GM21737 (cell line): ENCODE results near the gene SYNDIG1.

ENCODE experiments used
- ATAC-seq: cut with Tn5 transposase; IDR thresholded peaks from one replicate; pipeline ENCODE4 v1.9.1; 2021; ENCODE audit warnings: mild to moderate bottlenecking, moderate library complexity; ENCODE audit not compliant: unreplicated experiment

The SYNDIG1 gene

DNA sequence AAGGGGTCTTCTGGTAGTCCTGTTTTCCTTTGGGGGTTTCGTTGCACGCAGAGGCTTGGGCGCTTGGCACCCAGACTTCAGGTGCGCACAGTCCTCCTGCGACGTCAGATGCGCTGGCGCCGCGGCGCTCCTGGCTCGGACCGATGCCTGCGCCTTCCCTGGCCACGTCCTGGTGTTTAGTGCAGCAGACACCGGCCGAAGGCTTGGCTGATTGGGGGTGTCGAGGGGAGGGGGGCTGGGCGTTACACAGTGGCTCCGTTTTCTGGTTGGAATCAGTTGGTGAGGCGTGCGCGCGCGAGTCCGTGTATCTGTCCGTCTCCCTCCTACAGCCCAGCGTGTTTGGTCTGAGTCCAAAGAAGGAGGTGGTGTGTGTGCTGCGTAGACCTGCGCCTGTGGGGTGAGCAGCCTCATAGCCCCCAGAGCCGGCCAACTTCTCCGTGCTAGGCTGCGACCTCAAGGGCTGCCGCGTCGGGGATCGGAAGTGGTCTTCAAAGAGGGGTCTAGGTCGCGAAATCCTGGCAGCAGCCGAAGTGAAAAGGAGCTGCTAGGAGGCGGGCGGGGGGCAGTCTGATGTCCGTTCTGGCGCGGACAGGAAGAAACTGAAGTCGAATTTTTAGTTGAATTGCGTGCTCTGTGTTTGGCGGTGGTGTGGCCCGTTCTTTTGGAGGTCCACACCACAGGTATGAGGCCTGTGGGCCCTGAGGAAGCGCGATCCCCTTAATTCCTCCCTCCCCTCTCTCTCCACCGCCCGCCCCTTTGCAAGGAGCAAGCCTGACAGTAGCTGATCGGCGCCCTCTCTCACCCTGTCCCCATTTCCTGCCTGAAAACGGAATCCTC lies 1.5 kb downstream of the SYNDIG1 start:
- no peak for ATAC-seq

DNA sequence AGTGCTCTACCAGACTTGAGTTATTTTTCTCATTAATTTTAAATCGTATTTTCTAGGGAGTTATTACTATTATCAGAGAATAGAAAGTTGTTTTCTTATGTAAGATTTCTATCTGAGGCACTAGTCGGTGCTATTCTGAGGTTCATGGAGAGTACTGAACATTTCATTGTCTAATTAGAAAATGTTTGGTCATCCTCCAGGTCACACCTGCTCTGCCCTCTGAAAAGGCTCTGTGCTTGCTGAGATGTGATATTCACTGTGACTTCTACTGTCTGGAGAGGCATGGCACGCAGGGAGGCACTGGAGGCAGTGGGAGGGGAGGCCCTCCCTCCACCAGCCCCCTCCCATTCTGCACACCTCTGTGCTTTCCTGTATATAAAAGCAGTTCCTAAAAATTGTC lies 3.0 kb downstream of the SYNDIG1 start:
- no peak for ATAC-seq

DNA sequence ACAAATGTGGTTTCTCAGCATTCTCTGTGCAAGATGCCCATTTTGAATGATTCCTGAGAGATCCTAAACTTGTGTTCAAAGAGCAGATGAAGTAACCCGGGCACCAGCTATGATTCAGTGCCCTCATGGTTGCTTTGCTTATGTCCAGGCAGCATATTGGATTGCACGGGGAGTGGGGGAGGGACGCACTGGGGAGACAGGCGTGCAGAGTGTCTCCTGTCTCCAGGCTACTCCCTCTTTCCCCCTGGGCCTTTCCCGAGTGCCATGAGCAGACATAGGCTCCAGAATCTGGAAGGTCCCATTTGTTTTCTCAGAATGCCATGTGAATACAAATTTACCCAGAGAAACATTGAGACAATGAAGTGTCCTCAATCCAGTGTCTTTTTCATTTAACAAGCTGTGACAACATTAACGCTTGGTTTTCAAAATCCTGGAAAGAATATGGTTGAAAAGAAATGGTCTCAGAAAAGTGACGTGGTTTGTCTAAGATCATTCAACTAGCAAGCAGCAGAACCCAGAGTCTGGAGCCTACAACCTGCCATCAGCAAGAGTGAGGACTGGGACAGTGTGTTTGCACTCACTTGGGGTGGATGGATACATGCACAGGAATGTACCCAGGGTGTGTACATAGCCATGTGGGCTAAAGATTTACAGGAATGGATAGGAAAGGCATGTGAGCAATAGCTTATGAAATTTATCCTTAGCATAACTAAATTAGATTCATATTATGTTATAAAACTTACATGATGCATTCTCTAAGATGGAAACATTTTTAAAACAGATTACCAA lies 4.2 kb downstream of the SYNDIG1 start:
- ATAC-seq, result no peak

DNA sequence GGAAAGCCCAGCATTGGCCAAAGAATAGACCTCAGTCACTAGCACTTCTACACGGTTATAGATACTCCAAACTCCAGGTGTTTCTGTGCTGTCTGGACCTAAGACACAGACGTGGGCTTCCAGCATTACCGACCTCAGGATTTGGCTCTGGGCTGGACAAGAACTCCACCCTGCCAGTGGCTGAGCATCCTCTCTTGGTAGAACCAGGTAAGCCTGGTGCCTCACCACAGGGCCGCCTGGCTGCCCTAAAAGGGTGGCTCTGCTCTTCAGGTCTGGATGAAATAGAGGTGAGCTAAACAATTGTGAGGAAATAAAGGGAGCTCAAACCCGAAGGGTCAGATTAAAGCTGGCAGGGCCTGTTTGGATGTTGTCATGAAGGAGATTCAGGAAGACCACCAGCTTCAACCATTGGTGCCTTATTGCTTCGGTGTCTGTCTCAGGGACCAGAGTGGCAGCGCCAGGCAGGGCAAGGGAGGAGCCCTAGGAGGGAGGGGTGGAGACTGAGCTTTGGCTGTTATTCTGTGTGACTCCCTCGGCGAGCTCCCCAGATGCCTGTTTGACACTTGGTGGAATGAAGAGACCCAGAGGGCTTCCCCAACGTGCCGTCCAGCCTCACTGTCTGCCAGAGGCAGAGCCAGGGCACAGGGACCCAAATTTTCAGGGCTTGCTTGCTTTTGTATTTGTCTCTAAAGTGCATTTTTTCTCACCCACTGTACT lies 8.6 kb downstream of the SYNDIG1 start:
- ATAC-seq, result no peak

DNA sequence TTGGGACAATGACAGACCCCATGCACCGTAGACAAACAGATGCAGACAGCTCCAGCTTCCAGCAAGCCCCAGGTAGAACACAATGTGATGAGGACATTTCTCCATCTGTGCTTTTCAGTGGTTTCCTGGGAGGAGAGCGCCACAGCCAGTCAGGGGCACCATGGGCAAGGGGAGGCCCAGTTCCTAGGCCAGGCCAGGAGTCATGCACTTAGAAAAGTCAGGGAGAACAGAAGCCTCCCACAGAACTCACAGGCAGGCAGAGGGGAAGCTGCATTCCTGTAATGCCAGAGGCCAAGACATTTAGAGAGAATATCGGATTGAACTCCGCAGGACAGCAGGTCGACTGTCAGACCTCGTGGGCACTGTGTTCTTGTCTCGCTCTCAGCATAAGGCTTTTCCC lies 9.2 kb downstream of the SYNDIG1 start:
- no peak for ATAC-seq

DNA sequence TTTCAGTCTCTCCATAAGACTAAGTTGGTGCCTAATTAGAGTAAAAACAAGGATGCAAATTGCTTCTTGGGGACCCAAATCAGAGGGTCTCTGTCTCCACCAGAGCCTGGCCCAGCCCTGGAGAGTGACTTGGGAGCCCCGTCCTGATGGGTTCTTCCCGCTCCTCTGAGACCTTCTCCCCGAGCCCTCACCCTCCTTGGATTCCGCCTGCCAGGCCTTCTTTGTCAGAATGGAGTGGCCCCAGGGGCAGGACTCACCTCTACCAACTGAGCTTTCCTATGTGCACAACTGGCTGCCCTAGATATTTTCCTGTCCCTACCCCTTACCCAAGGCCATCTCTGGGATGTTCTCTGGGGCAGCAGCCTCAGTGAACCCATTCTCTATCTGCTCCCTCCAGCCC lies 9.7 kb downstream of the SYNDIG1 start:
- ATAC-seq, result no peak

DNA sequence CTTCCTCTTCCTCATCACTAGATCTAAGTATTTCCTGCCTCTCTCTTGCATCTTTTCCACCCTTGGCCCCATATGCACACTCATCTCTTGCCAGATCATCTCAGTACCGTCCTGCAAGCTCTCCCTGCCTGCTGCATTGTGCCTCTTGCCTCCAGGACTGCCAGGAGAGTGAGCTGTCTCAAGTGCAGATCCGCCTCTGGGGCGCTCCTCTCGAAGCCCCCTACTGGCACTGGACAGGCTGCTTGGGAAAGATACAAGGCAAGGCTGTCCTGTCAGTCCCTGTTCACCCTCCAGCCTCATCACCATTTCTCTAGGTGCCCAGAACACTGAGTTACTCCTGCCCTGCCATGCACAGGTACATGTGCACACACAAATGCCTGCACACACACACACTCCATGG lies 10.2 kb downstream of the SYNDIG1 start:
- ATAC-seq, result no peak

DNA sequence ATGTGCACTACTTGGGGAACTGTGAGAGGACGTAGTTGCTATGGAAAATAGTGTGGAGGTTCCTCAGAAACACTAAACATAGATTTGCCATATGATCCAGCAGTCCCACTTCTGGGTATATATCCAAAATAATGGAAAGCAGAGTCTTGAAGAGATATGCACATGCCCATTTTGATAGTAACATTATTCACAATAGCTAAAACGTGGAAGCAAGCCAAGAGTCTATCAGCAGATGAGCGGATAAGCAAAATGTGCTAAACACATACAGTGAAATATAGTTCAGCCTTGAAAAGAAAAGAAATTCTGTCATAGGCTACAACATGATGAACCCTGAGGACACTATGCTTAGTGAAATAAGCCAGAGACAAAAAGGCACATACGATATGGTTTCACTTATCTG lies 11.1 kb downstream of the SYNDIG1 start:
- ATAC-seq, result no peak

DNA sequence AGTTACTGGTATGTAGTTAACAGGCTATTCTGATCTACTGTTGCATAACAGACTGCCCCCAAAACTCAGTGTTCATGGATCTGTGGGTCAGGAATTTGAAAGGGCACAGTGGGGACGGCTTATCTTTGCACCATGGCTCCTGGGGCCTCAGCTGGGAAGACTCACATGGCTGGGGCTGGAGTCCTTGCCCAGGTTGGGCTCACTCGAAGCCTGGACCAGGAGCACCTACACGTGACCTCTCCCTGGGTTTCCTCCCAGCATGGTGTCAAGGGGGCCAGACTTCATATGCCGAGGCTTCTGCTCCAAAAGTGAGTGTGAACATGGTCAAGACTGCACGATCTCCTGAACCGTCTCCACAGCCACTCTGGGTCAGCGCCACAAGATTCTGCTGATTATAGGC lies 11.7 kb downstream of the SYNDIG1 start:
- ATAC-seq, result no peak

DNA sequence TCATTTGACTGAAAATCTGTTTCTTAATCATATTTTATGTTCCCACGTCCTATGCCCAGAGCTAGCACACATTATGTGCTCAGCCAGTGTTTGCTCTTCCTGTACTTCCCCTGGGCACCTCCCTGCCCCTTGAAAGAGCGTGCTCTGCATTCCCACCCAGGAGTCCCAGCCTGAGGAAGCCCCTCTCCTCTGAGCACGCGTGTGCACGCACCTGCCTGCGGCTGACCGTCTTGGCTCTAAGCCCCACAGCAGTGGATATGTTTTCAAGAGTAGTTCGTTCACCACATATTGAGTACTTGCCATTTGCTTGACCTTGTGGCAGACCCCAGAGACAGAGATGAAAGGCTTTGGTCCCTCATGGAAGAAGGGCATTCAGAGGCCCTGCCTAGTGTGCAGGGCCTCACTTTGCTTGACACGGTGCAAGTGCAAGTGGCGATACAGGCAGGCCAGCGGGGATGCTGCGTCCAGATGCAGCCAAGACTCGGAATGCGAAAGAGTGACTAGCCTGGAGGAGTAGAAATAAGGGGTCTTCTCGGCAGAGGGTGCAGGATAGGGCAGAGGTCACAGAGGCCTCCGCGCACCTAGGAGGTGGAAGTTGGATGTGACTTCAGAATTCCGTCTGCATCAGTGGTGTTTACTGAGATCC lies 14.1 kb downstream of the SYNDIG1 start:
- ATAC-seq, result no peak

DNA sequence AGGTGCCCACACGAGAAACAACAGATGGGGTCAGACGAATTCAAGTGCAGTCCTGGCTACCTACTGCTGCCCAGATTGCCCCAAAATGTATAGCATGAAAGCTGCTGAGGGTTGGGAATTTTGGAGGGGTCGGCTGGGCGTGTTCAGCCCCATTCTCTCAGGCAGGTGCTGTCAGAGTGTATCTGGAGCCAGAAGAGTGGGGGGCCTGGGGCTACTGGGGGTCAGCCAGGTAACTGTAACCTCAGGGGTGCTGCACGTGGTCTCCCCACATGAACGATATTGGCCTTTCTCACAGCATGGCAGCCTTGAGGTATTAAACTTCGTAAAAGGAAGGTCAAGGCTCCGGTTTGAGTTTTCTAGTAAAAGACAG lies 14.6 kb downstream of the SYNDIG1 start:
- no peak for ATAC-seq

DNA sequence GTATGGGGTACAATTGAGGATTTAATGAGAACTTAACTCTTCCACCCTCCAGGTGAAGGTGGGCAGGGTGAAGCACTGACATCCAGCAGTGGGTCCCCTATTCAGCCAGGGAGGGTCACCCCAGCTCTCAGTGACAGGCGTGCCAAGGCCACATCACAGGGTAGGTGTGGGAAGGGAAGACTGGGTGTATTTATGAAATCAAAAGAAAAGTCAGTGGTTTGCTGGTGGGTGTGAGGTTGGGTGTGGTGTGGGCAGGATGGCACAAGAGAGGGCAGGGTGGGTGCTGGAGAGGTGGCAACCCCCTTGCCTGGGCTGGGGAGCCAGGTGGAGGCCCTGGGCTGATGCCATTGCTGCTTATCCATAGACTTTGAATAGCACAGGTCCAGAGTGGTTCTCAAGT lies 16.6 kb downstream of the SYNDIG1 start:
- no peak for ATAC-seq

DNA sequence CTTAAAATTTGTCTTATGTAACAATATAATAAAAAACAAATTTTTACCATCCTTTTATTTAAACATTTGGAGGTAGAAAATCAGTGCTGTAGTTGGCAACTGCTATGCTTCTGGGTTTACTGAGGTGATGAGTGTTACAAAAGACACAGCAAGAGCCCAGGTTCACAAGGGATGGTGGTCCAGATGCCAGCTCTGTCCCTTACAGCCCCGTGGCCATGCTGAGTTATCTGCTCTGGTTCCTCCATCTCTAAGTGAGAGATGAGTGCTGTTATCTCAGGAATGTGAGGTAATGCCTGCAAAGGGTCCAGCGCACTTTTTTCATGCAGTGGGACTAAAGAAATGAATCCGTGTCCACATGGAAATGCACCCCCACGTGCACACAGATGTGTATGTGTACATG lies 17.8 kb downstream of the SYNDIG1 start:
- ATAC-seq, result no peak

DNA sequence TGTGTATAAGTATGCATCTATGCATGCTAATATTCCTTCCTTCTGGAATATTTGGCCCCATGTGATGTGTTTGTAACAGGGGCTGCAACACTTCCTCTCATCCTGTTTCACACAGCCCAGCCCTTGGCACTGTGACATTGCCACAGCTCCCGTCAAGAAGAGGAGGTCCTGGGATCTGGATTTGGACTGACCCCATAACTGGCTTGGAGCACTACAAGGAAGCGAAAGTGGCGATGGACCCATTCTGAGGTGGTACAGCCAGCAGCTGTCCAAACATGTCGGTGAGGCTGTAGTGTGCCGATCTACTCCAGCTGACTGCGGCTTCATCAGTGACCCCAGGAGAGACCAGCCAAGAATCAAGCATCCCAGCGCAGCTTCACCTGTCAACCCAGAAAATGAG lies 18.2 kb downstream of the SYNDIG1 start:
- no peak for ATAC-seq

DNA sequence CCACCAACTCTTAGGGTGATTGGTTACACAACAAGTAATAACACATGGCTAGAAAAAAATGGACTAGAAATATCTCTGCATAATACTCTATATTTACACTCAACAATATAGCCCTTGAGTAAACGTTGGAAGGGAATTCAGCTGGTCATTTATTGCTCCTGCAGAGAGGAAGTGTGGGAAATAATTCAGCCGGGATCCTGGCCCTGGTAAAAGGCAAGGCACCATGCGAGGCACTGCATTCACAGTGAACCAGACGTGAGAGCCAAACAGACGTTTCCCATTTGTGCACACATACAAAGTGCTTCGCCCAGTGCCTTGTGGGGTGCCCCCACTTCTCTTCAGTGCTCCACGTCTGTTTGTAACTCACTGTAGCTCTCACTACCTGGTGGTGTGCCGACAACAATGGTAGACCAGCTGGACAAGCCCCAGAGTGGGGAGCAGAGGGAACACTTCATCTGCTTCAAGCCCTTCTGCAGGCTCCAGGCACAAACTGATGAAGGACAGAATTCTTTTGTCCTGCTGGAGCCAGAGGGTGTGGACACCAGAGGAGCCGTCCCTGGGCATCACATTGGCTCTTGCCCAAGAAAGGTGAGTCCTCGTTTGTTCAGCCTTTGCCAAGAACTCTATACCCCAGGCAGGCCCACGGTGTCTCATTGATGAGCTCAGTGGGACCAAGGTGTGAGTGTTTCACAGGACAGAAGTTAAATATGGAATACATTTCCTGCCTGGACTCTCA lies 18.8 kb downstream of the SYNDIG1 start:
- ATAC-seq, result no peak

DNA sequence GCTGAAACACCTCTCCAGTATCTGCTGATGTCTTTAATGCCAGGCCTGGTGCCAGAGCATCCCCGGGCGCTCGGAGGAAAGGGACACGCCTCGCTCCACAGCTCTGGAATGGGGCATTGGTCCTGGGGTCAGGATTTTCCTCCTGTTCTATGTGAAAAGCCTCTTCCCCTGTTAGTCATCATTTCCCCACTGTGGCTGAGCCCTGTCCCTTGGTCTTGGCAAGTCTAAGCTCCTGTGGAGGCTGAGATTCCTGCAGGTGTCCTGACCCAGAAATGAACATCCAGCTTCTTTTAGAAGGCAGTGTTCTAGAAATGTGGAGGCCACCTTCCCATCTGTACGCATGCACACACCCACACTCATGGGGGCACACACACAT lies 19.4 kb downstream of the SYNDIG1 start:
- ATAC-seq, result no peak

DNA sequence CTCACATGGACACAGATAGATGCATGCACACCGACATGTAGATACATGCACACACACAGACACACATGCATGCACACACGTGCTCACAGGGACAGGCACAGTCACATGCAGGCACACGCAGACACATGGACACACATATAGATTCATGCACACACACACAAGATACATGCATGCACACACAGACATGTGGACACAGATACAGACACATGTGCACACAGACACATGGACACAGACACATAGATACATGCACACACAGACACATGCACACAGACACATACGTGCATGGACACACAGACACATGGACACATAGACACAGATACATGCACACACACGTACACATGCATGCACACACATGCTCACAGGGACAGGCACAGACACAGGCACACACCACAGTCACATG lies 19.8 kb downstream of the SYNDIG1 start:
- no peak for ATAC-seq

DNA sequence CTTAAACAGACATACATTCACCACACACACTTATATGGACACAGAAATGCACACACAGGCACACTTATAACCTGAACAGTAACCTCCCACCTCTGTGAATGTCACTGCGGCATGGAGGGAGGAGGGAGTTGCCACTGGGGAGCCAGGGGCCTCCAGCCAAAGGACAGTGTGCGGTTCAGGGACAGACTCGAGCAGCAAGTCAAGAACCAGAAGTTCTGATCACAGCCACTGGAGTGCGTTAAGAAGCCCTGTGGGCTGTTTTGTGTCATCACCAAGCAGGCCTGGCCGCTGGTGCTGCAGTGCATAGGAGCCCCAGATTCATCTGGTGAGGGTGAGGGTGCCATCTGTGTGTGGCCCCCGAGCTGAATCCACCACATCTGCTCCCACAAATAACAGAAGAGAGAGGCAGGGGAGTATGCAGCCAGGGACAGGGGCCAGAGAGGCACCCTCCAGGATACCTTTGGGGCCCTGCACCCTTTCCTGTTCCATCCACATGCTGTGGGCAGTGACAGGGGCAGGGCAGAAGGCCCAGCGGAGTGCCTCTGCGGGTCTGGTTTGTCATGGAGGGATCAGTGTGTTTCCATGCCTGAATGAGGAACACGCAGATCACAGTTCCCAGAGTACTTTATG lies 20.3 kb downstream of the SYNDIG1 start:
- ATAC-seq, result no peak

DNA sequence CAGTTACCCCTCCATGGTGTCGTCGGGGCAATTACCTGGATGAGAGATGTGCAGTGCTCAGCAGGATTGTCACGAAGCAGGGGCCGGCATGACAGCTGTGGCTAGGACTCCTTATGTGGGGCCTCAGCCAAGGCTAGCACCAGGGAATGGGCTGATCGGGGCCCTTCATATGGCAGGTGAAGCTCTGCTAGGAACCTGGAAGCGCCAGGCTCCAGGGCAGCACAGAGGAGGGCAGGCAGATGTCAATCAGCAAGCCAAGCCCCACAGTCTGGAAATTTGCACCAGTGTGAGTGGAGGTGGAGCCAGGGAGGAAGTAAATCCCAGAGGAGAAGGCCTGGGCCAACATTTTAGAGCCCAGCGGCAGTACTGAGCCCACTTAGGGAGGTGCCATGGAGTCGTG lies 21.2 kb downstream of the SYNDIG1 start:
- ATAC-seq, result no peak

DNA sequence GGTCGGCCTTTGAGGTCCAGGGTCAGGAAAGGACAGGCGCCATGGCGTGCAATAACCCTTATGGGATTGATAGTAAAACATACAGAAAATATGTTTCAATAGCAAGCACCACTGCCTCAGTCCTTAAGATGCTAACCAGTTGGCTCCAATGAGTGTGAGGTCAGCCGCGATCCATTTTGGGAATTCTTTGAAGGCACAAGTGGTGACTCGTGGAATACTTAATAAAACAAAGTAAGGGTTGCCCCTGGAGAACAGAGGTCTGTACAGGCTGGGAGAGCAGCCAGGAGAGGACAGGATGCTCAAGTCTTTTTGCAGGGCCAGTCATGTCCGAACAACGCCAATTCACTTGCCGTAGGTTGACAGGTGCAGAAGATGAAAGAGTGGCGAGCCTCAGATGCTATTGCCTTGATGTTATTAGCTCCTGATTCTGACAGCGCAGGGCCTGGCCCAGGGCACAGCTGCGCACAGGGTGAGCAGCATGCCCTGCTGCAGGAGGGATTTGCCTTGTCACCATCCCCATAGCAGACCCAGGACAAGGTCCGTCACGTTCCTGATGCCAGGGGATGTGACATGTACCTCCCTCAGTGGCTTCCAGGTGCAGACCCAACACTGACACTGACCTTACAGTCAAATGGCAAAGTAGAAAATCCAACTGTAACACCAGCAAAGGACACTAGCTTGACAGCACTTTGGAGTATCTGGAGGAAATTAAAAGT lies 21.8 kb downstream of the SYNDIG1 start:
- ATAC-seq, result no peak
